ENCODE measurements around the gene FBLN5.

DNA sequence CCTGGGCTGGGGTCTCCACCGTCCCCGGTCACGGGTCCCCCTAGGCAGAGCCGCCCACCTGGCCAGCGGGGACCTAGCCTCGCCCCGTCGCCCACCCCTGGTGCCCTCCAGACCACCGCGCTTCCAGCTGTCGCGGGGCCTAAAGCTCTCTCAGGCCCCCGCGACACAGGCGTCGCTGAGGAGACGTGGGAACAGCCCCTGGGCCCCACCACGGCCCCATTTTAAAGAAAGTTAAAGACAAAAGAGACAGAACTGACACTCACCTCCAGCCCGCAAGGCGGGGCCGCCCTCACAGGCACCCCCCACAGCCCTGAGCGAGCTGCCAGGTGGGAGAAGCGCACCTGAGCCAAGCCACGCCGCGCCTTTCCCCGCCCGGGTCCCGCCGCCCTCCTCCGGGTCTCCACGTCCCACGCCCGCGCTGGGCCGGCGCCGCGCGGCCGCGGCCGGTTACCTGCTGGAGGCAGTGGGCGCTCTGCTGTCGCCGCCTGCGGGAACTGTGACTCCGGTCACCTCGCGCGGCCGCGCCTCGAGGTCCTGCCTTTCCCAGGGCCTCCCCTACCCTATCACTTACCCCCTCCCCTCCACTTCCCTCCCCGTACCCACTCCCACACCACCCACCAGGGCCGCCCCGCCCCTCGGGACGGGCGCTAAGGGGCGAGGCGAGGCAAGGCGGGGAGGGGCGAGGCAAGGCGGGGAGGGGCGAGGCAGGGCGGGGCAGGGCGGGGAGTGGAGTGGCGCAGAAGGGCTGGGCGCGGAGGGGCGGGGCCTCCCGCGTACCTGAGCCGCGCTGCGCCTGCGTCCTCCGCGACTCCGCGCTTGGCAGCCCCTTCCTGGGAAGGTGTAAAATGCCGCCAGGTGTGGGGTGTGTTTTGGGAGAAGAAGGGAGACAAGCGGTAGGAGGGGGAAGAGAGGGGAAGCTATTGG lies 111.3 kb downstream of the FBLN5 start:
- TF ChIP-seq POLR2AphosphoS5 (IDR thresholded peaks at IDR 0.05; ENCODE audit: low read depth, low read length) (peak; percentile 81), SRF (IDR thresholded peaks at IDR 0.05; ENCODE audit: low read depth) (no peak), EZH2 (IDR thresholded peaks at IDR 0.05) (0 out of 2 replicates have a peak, but pooled peaks have one; percentile 42), ZNF274 (IDR thresholded peaks at IDR 0.05; ENCODE audit: low read depth, low read length) (no peak), SP1 (IDR thresholded peaks at IDR 0.05; ENCODE audit: low read depth) (no peak), FOSL1 (IDR thresholded peaks at IDR 0.05; ENCODE audit: low read depth) (no peak), ZFX (IDR thresholded peaks at IDR 0.05) (peak; percentile 44; the same call in 1 of the 2 replicates), SIN3A (IDR thresholded peaks at IDR 0.05; ENCODE audit: low read depth) (no peak), POLR2A (IDR thresholded peaks at IDR 0.05; ENCODE audit: borderline replicate concordance, extremely low read depth, insufficient read depth, insufficient read length) (no peak), CEBPB (IDR thresholded peaks at IDR 0.05; ENCODE audit: low read depth) (no peak), RAD21 (IDR thresholded peaks at IDR 0.05; ENCODE audit: low read depth) (no peak), CBX3 (IDR thresholded peaks at IDR 0.05; ENCODE audit: low read depth) (no peak)
- TF ChIP-seq, protein P1, sequence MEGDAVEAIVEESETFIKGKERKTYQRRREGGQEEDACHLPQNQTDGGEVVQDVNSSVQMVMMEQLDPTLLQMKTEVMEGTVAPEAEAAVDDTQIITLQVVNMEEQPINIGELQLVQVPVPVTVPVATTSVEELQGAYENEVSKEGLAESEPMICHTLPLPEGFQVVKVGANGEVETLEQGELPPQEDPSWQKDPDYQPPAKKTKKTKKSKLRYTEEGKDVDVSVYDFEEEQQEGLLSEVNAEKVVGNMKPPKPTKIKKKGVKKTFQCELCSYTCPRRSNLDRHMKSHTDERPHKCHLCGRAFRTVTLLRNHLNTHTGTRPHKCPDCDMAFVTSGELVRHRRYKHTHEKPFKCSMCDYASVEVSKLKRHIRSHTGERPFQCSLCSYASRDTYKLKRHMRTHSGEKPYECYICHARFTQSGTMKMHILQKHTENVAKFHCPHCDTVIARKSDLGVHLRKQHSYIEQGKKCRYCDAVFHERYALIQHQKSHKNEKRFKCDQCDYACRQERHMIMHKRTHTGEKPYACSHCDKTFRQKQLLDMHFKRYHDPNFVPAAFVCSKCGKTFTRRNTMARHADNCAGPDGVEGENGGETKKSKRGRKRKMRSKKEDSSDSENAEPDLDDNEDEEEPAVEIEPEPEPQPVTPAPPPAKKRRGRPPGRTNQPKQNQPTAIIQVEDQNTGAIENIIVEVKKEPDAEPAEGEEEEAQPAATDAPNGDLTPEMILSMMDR (IDR thresholded peaks at IDR 0.05 in 2 of 3, conservative IDR thresholded peaks at IDR 0.05 in 1 of 3; ENCODE audit: borderline replicate concordance in 1 of 3, insufficient read depth in 1 of 3, low read depth in 2 of 3, low read length in 2 of 3) = no peak
- TF ChIP-seq, protein P2, sequence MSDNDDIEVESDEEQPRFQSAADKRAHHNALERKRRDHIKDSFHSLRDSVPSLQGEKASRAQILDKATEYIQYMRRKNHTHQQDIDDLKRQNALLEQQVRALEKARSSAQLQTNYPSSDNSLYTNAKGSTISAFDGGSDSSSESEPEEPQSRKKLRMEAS (IDR thresholded peaks at IDR 0.05) = peak; percentile 15; the same call in 1 of the 2 replicates
